ENCODE results near the gene RICTOR. TPM values are rescaled to one million over a fixed set of nuclear protein-coding genes. Genes with fewer than 3 reads are reported as not detected.

Gene RICTOR
- total and polyA plus RNA-seq, 2 of the 4 experiments (the other 2 are of a cell fraction): 4.1 to 35.7 TPM

GRCh38 chr5:39076101-39076756 is 2.0 kb upstream of the RICTOR start:
- Histone ChIP-seq H2BK120ac (ENCODE audit: low read depth, low read length) (peak overlapping the region; percentile 28; the same call in 1 of the 2 replicates), H2BK5ac (ENCODE audit: low read depth, low read length, poor library complexity, severe bottlenecking) (peak overlapping the region; percentile 60), H3K9ac (ENCODE audit: low read depth, low read length) (no peak overlapping the region), H3K9me3 (ENCODE audit: control insufficient read depth, insufficient read depth, low read length) (no peaks in the 10 kb centered on the region), H3K4ac (ENCODE audit: low read depth, low read length) (no peak overlapping the region), H2BK15ac (ENCODE audit: low read depth, low read length) (0 out of 3 replicates have a peak overlapping the region, but pooled peaks have one; percentile 60), H3K27me3 (ENCODE audit: control insufficient read depth, insufficient read depth, low read length) (no peaks in the 10 kb centered on the region), H4K20me1 (ENCODE audit: insufficient read depth, low read length) (peaks cover 15% of the 10 kb centered on the region; the same call in 1 of the 2 replicates), H3K36me3 (ENCODE audit: control insufficient read depth, insufficient read depth, low read length) (no peaks in the 10 kb centered on the region), H3K14ac (replicated peaks; ENCODE audit: low read depth, low read length) (0 out of 2 replicates have a peak overlapping the region, but pooled peaks have one; percentile 31), H3K9me1 (ENCODE audit: insufficient read depth, low read length) (no peaks in the 10 kb centered on the region), H3K79me1 (ENCODE audit: low read depth in 1 of 2, low read length in 2 of 2) (peaks cover 6 to 14% of the 10 kb centered on the region in 2 experiments; a peak in 2 of 4 replicates), H3K23ac (ENCODE audit: low read depth, low read length) (no peak overlapping the region; the same call in 1 of the 2 replicates), H2AK5ac (ENCODE audit: low read depth, low read length) (no peak overlapping the region), H4K8ac (ENCODE audit: low read depth in 2 of 2, low read length in 2 of 2) (no peak overlapping the region), H2AFZ (replicated peaks; ENCODE audit: low read length, poor library complexity) (no peak overlapping the region), H3K18ac (ENCODE audit: low read depth, low read length) (no peak overlapping the region; the same call in 1 of the 2 replicates), H4K5ac (ENCODE audit: low read depth, low read length) (no peak overlapping the region), H2AK9ac (replicated peaks; ENCODE audit: low read depth, low read length, poor library complexity) (no peak overlapping the region), H3K4me1 (ENCODE audit: control insufficient read depth, insufficient read depth, low read length) (no peaks in the 10 kb centered on the region), H2BK20ac (ENCODE audit: low read depth, low read length) (no peak overlapping the region), H3K4me3 (ENCODE audit: insufficient read depth, low read depth, low read length) (no peak overlapping the region), H4K91ac (ENCODE audit: insufficient read depth, low read depth, low read length) (peak overlapping the region; percentile 7; the same call in 1 of the 2 replicates), H3K27ac (ENCODE audit: insufficient read depth, low read length) (no peak overlapping the region), H3K4me2 (ENCODE audit: low read depth, low read length) (peak overlapping the region; percentile 60; the same call in 1 of the 2 replicates), H3K56ac (ENCODE audit: extremely low read depth, insufficient read depth, low read length) (no peak overlapping the region; the same call in 1 of the 2 replicates)
- 100% methylated on average over 1 of the region's 6 CpGs; no CpG with 5 or more reads in 1 of the 2 experiments for WGBS, 2 experiments (ENCODE audit: extremely low coverage in 2 of 2, insufficient read length in 1 of 2)
- in situ Hi-C loops (cut with MboI; ENCODE audit: low sequenced_read_pairs) (no loop called here), intact Hi-C loops (cut with micrococcal nuclease) (loop anchor here (10.0 kb wide), 1 partner anchor 231 kb away; the partner anchor contains the start of gene OSMR), dilution Hi-C loops (cut with HindIII; ENCODE audit: low sequenced_read_pairs, unreplicated experiment) (no loop called here)
- no TSS peak for BruUV-seq (replicated peaks)
- POLR2A ChIA-PET (ENCODE audit: unreplicated experiment): interaction anchor here (0.7 kb wide), 1 partner anchor 215 kb away, joined by 3 read pairs; no protein-coding TSS in a partner anchor
- CTCF ChIA-PET: interaction anchor here (0.6 kb wide), 1 partner anchor 40 kb away, joined by 3 read pairs; no protein-coding TSS in a partner anchor
- ATAC-seq (ENCODE audit: low read depth) (no peak), DNase-seq (no peak)
- TF ChIP-seq USF2 (IDR thresholded peaks at IDR 0.05; ENCODE audit: low read depth, low read length) (no peak), BHLHE40 (IDR thresholded peaks at IDR 0.05; ENCODE audit: low read depth, low read length) (no peak), MAFK (IDR thresholded peaks at IDR 0.05; ENCODE audit: low read depth, low read length) (no peak), CEBPB (IDR thresholded peaks at IDR 0.05; ENCODE audit: low read depth, low read length) (no peak), POLR2A (IDR thresholded peaks at IDR 0.05; ENCODE audit: low read depth, low read length) (no peak), ELK1 (IDR thresholded peaks at IDR 0.05; ENCODE audit: borderline replicate concordance, low read depth, low read length) (no peak), MXI1 (IDR thresholded peaks at IDR 0.05; ENCODE audit: borderline replicate concordance, low read depth, low read length) (no peak), CTCF (conservative IDR thresholded peaks at IDR 0.05; ENCODE audit: low read depth, low read length) (no peak), MAZ (IDR thresholded peaks at IDR 0.05; ENCODE audit: borderline replicate concordance, low read depth, low read length) (no peak), NFE2L2 (IDR thresholded peaks at IDR 0.05; ENCODE audit: low read depth, low read length) (no peak), RFX5 (IDR thresholded peaks at IDR 0.05; ENCODE audit: low read depth, low read length) (no peak), RCOR1 (IDR thresholded peaks at IDR 0.05; ENCODE audit: insufficient replicate concordance, low read length) (no peak), CHD1 (IDR thresholded peaks at IDR 0.05; ENCODE audit: low read depth, low read length) (no peak), FOS (IDR thresholded peaks at IDR 0.05; ENCODE audit: low read depth, low read length) (no peak)
